SJSA1 (cell line): ENCODE measurements around the gene TPCN2. TPM values are rescaled to one million over a fixed set of nuclear protein-coding genes. Genes with fewer than 3 reads are reported as not detected.

ENCODE experiments used
- DNase-seq, 2 experiments: peaks; one replicate each; pipeline ENCODE4 v3.0.0-alpha.2; 2015 to 2020; ENCODE audit warnings: low spot score in 2 of 2, low read depth in 1 of 2
- H3K27ac ChIP-seq: fragments of 250-450 bp; sonication (Bioruptor Pico); 2 replicates; pipeline ENCODE4 v1.5.1; 2020; ENCODE audit warnings: mild to moderate bottlenecking, moderate library complexity
- H3K27me3 ChIP-seq: fragments of 250-450 bp; sonication (Bioruptor Pico); replicated peaks from 2 replicates; pipeline ENCODE4 v1.5.1; 2020; ENCODE audit warnings: mild to moderate bottlenecking, moderate library complexity
- H3K36me3 ChIP-seq: fragments of 250-450 bp; sonication (Bioruptor Pico); 2 replicates; pipeline ENCODE4 v1.5.1; 2020; ENCODE audit warnings: mild to moderate bottlenecking
- H3K4me1 ChIP-seq: fragments of 250-450 bp; sonication (Bioruptor Pico); replicated peaks from 2 replicates; pipeline ENCODE4 v1.6.1; 2021; ENCODE audit warnings: mild to moderate bottlenecking
- H3K4me3 ChIP-seq: fragments of 250-450 bp; sonication (Bioruptor Pico); 2 replicates; pipeline ENCODE4 v1.5.1; 2020; ENCODE audit warnings: mild to moderate bottlenecking
- H3K9me3 ChIP-seq: fragments of 250-450 bp; sonication (Bioruptor Pico); replicated peaks from 2 replicates; pipeline ENCODE4 v1.5.1; 2020; ENCODE audit warnings: mild to moderate bottlenecking
- total RNA-seq: library from RNA; depleted of rRNA; stranded (reverse); fragments of >200 nt; shearing (Covaris generic); gene quantifications from 2 replicates; pipeline ENCODE4 v1.2.3, GENCODE V29; 2014

Gene TPCN2
- total RNA-seq, 1 experiment from 2014 or later = 24.1 TPM

- H3K4me1 ChIP-seq = no peaks in the 10 kb centered on the region
- H3K27me3 ChIP-seq = no peaks in the 10 kb centered on the region
- peaks cover 96% of the 10 kb centered on the region for H3K36me3 ChIP-seq
- no peak overlapping the region for H3K27ac ChIP-seq
- H3K4me3 ChIP-seq = no peak overlapping the region
- peaks cover 7% of the 10 kb centered on the region; the same call in 1 of the 2 replicates for H3K9me3 ChIP-seq
- no peak for DNase-seq
Observed at GRCh38 chr11:69062169-69062855, 13.6 kb downstream of the TPCN2 start.

GRCh38 chr11:69062873-69063651, 14.3 kb downstream of the TPCN2 start:
- Histone ChIP-seq H3K27ac (no peak overlapping the region), H3K4me3 (no peak overlapping the region), H3K27me3 (no peaks in the 10 kb centered on the region), H3K4me1 (no peaks in the 10 kb centered on the region), H3K9me3 (peaks cover 7% of the 10 kb centered on the region; the same call in 1 of the 2 replicates), H3K36me3 (peaks cover 96% of the 10 kb centered on the region)
- DNase-seq = no peak

- Histone ChIP-seq H3K27ac (no peak overlapping the region), H3K9me3 (peaks cover 7% of the 10 kb centered on the region; the same call in 1 of the 2 replicates), H3K36me3 (peaks cover 89% of the 10 kb centered on the region), H3K4me1 (no peaks in the 10 kb centered on the region), H3K4me3 (no peak overlapping the region), H3K27me3 (no peaks in the 10 kb centered on the region)
- no peak for DNase-seq
Observed at GRCh38 chr11:69063652-69064260, 15.0 kb downstream of the TPCN2 start.

- Histone ChIP-seq H3K27me3 (no peaks in the 10 kb centered on the region), H3K4me1 (no peaks in the 10 kb centered on the region), H3K36me3 (peaks cover 83% of the 10 kb centered on the region), H3K4me3 (no peak overlapping the region), H3K9me3 (peaks cover 4% of the 10 kb centered on the region; the same call in 1 of the 2 replicates), H3K27ac (no peak overlapping the region)
- no peak for DNase-seq
Observed at GRCh38 chr11:69064394-69064957, 15.7 kb downstream of the TPCN2 start.

- H3K36me3 ChIP-seq = peaks cover 79% of the 10 kb centered on the region
- no peak for DNase-seq
- no peaks in the 10 kb centered on the region for H3K27me3 ChIP-seq
- peaks cover 3% of the 10 kb centered on the region; the same call in 1 of the 2 replicates for H3K9me3 ChIP-seq
- no peaks in the 10 kb centered on the region for H3K4me1 ChIP-seq
- H3K4me3 ChIP-seq = no peak overlapping the region
- H3K27ac ChIP-seq = no peak overlapping the region
Observed at GRCh38 chr11:69065147-69065710, 16.5 kb downstream of the TPCN2 start.

- Histone ChIP-seq H3K9me3 (peaks cover 3% of the 10 kb centered on the region; the same call in 1 of the 2 replicates), H3K27me3 (no peaks in the 10 kb centered on the region), H3K4me3 (no peak overlapping the region), H3K4me1 (no peaks in the 10 kb centered on the region), H3K36me3 (peaks cover 72% of the 10 kb centered on the region), H3K27ac (no peak overlapping the region)
- no peak for DNase-seq
Observed at GRCh38 chr11:69066122-69067112, 17.7 kb downstream of the TPCN2 start.

GRCh38 chr11:69067200-69067599, 18.5 kb downstream of the TPCN2 start:
- peaks cover 72% of the 10 kb centered on the region for H3K36me3 ChIP-seq
- no peak for DNase-seq
- no peak overlapping the region for H3K4me3 ChIP-seq
- no peaks in the 10 kb centered on the region for H3K27me3 ChIP-seq
- H3K9me3 ChIP-seq = 0 out of 2 replicates have a peak, but pooled peaks cover 3% of the 10 kb centered on the region
- no peak overlapping the region for H3K27ac ChIP-seq
- no peaks in the 10 kb centered on the region for H3K4me1 ChIP-seq

- no peak overlapping the region for H3K27ac ChIP-seq
- no peak overlapping the region for H3K4me3 ChIP-seq
- H3K27me3 ChIP-seq = no peaks in the 10 kb centered on the region
- H3K4me1 ChIP-seq = peaks cover 26% of the 10 kb centered on the region
- no peak for DNase-seq
- peaks cover 55% of the 10 kb centered on the region for H3K36me3 ChIP-seq
- no peaks in the 10 kb centered on the region for H3K9me3 ChIP-seq
Observed at GRCh38 chr11:69071086-69071800, 22.5 kb downstream of the TPCN2 start.

GRCh38 chr11:69071956-69072355, 23.2 kb downstream of the TPCN2 start:
- H3K4me3 ChIP-seq = no peak overlapping the region
- peaks cover 28% of the 10 kb centered on the region for H3K4me1 ChIP-seq
- H3K27me3 ChIP-seq = no peaks in the 10 kb centered on the region
- H3K27ac ChIP-seq = no peak overlapping the region
- H3K36me3 ChIP-seq = peaks cover 47% of the 10 kb centered on the region
- no peaks in the 10 kb centered on the region for H3K9me3 ChIP-seq
- DNase-seq = no peak

GRCh38 chr11:69073469-69073868, 24.7 kb downstream of the TPCN2 start:
- Histone ChIP-seq H3K36me3 (peaks cover 37% of the 10 kb centered on the region), H3K27ac (no peak overlapping the region), H3K27me3 (no peaks in the 10 kb centered on the region), H3K4me3 (no peak overlapping the region), H3K9me3 (no peaks in the 10 kb centered on the region), H3K4me1 (peaks cover 28% of the 10 kb centered on the region)
- DNase-seq = no peak

GRCh38 chr11:69074375-69075140, 25.8 kb downstream of the TPCN2 start:
- no peaks in the 10 kb centered on the region for H3K27me3 ChIP-seq
- H3K4me1 ChIP-seq = peaks cover 28% of the 10 kb centered on the region
- peak overlapping the region; percentile 87 for H3K27ac ChIP-seq
- H3K4me3 ChIP-seq = no peak overlapping the region
- no peak for DNase-seq
- H3K9me3 ChIP-seq = no peaks in the 10 kb centered on the region
- H3K36me3 ChIP-seq = peaks cover 46% of the 10 kb centered on the region
